Measurements from ENCODE around the gene RASSF3. TPM values are rescaled to one million over a fixed set of nuclear protein-coding genes. Genes with fewer than 3 reads are reported as not detected.

The RASSF3 gene
- total and polyA plus RNA-seq, 2 of the 13 experiments (the other 11 are each of a cell fraction or from before 2014, with no cell fraction given) = 15.5 to 16.0 TPM

DNA sequence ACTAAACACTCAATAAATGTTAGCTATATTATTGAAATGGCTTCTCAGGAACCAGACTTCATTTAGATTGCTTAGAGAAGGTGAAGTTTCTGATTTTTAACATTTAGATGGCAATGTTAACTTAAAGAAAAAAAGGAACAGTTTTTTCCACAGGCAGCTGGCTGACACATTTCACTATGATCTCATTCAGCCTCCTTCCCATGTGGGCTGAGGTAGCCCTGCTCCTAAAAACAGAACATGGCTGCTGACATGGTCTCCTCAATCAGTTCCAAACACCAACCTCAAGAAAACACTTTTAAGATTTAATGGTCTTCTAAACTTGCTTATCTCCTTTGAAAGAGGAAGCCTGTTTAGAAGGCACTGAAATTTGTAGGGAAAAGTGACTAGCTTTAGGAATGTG lies 125.1 kb downstream of the RASSF3 start:
- intact Hi-C loops (cut with micrococcal nuclease; ENCODE audit: unreplicated experiment) = no loop called here

More for the DNA sequence above, 125.1 kb downstream of the RASSF3 start:
- Histone ChIP-seq H3K27ac (ENCODE audit: extremely low read length, insufficient read depth, low read length) (no peak overlapping the region), H3K36me3 (replicated peaks in 1 of 2; ENCODE audit: control insufficient read depth in 1 of 2, insufficient read depth in 2 of 2, low read length in 2 of 2) (peaks cover 13 to 45% of the 10 kb centered on the region in 2 experiments; a peak in 4 of 5 replicates), H3K79me2 (ENCODE audit: insufficient read depth, low read length) (no peaks in the 10 kb centered on the region), H4K20me1 (ENCODE audit: insufficient read depth, low read length) (no peaks in the 10 kb centered on the region), H3K9ac (ENCODE audit: insufficient read depth, low read depth, low read length) (no peak overlapping the region), H2AFZ (ENCODE audit: low read length) (no peak overlapping the region), H3K9me3 (ENCODE audit: low read length) (no peaks in the 10 kb centered on the region), H3K4me1 (ENCODE audit: insufficient read depth, low read length) (peaks cover 14% of the 10 kb centered on the region), H3K4me3 (replicated peaks in 1 of 3; ENCODE audit: insufficient read depth in 1 of 3, low read depth in 2 of 3, low read length in 3 of 3) (no peak overlapping the region), H3K4me2 (ENCODE audit: low read depth, low read length) (no peak overlapping the region), H3K27me3 (ENCODE audit: control insufficient read depth in 1 of 2, insufficient read depth in 2 of 2, low read length in 2 of 2) (no peaks in the 10 kb centered on the region)
- ATAC-seq (no peak), DNase-seq (ENCODE audit: low spot score) (no peak), FAIRE-seq (no peak)
- in situ Hi-C loops (cut with HindIII; ENCODE audit: extremely low pct_ligation_motif_present, low pct_unique_long_range_greater_than_20kb) = no loop called here
- POLR2A ChIA-PET = no interaction called here
- TF ChIP-seq ARNT2 (CRISPR knock-in tag; IDR thresholded peaks at IDR 0.05; ENCODE audit: low read depth) (no peak), SOX5 (CRISPR knock-in tag; IDR thresholded peaks at IDR 0.05; ENCODE audit: borderline replicate concordance) (no peak), ZNF232 (CRISPR knock-in tag; IDR thresholded peaks at IDR 0.05; ENCODE audit: borderline replicate concordance) (no peak), ZFP36L2 (CRISPR knock-in tag; IDR thresholded peaks at IDR 0.05) (no peak), ZNF382 (CRISPR knock-in tag; IDR thresholded peaks at IDR 0.05; ENCODE audit: borderline replicate concordance) (no peak), ZNF430 (CRISPR knock-in tag; IDR thresholded peaks at IDR 0.05) (no peak), KAT8 (CRISPR knock-in tag; IDR thresholded peaks at IDR 0.05) (no peak), SRY (CRISPR knock-in tag; IDR thresholded peaks at IDR 0.05) (no peak), NCOA1 (CRISPR knock-in tag; IDR thresholded peaks at IDR 0.05) (no peak), ZMAT3 (CRISPR knock-in tag; conservative IDR thresholded peaks at IDR 0.05) (no peak), ISL2 (CRISPR knock-in tag; IDR thresholded peaks at IDR 0.05) (no peak), ZNF614 (CRISPR knock-in tag; IDR thresholded peaks at IDR 0.05; ENCODE audit: borderline replicate concordance) (no peak), KLF15 (CRISPR knock-in tag; IDR thresholded peaks at IDR 0.05; ENCODE audit: borderline replicate concordance) (no peak), ZNF460 (CRISPR knock-in tag; IDR thresholded peaks at IDR 0.05; ENCODE audit: borderline replicate concordance) (no peak), HDAC1 (CRISPR knock-in tag; IDR thresholded peaks at IDR 0.05) (no peak)
- TF ChIP-seq, protein P1, sequence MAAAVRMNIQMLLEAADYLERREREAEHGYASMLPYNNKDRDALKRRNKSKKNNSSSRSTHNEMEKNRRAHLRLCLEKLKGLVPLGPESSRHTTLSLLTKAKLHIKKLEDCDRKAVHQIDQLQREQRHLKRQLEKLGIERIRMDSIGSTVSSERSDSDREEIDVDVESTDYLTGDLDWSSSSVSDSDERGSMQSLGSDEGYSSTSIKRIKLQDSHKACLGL (CRISPR knock-in tag; IDR thresholded peaks at IDR 0.05) = no peak
- TF ChIP-seq, protein P2, sequence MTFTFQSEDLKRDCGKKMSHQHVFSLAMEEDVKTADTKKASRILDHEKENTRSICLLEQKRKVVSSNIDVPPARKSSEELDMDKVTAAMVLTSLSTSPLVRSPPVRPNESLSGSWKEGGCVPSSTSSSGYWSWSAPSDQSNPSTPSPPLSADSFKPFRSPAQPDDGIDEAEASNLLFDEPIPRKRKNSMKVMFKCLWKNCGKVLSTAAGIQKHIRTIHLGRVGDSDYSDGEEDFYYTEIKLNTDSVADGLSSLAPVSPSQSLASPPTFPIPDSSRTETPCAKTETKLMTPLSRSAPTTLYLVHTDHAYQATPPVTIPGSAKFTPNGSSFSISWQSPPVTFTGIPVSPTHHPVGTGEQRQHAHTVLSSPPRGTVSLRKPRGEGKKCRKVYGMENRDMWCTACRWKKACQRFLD (CRISPR knock-in tag; IDR thresholded peaks at IDR 0.05; ENCODE audit: borderline replicate concordance) = no peak
- TF ChIP-seq, protein P3, sequence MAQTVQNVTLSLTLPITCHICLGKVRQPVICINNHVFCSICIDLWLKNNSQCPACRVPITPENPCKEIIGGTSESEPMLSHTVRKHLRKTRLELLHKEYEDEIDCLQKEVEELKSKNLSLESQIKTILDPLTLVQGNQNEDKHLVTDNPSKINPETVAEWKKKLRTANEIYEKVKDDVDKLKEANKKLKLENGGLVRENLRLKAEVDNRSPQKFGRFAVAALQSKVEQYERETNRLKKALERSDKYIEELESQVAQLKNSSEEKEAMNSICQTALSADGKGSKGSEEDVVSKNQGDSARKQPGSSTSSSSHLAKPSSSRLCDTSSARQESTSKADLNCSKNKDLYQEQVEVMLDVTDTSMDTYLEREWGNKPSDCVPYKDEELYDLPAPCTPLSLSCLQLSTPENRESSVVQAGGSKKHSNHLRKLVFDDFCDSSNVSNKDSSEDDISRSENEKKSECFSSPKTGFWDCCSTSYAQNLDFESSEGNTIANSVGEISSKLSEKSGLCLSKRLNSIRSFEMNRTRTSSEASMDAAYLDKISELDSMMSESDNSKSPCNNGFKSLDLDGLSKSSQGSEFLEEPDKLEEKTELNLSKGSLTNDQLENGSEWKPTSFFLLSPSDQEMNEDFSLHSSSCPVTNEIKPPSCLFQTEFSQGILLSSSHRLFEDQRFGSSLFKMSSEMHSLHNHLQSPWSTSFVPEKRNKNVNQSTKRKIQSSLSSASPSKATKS (CRISPR knock-in tag; IDR thresholded peaks at IDR 0.05) = no peak
- TF ChIP-seq, protein P4, sequence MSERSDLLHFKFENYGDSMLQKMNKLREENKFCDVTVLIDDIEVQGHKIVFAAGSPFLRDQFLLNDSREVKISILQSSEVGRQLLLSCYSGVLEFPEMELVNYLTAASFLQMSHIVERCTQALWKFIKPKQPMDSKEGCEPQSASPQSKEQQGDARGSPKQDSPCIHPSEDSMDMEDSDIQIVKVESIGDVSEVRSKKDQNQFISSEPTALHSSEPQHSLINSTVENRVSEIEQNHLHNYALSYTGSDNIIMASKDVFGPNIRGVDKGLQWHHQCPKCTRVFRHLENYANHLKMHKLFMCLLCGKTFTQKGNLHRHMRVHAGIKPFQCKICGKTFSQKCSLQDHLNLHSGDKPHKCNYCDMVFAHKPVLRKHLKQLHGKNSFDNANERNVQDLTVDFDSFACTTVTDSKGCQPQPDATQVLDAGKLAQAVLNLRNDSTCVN (CRISPR knock-in tag; IDR thresholded peaks at IDR 0.05; ENCODE audit: borderline replicate concordance) = no peak
- BruUV-seq (replicated peaks) = no TSS peak
- CTCF ChIA-PET (ENCODE audit: low intra/inter-chr PET ratio, low total read pairs) = no interaction called here

All from HepG2 (cell line).